HUES6 (cell line): ENCODE data around the gene EFHD2.
"Not testable (repeated sequence)": the region's sequence is repeated elsewhere in the genome, so short reads cannot be mapped to it uniquely, and the experiment has no call there.

Experiments used
- H3K27ac ChIP-seq: 2 replicates; pipeline ENCODE4 v1.7.0; 2013; ENCODE audit warnings: low read depth, mild to moderate bottlenecking, low read length, inconsistent platforms
- H3K27me3 ChIP-seq: 2 replicates; pipeline ENCODE4 v1.6.1; 2013; ENCODE audit warnings: low read length; ENCODE audit not compliant: control insufficient read depth, insufficient read depth
- H3K36me3 ChIP-seq: 2 replicates; pipeline ENCODE4 v1.6.1; 2013; ENCODE audit warnings: low read length; ENCODE audit not compliant: control insufficient read depth, insufficient read depth
- H3K4me1 ChIP-seq: 2 replicates; pipeline ENCODE4 v1.6.1; 2013; ENCODE audit warnings: low read length; ENCODE audit not compliant: control insufficient read depth, insufficient read depth
- H3K4me3 ChIP-seq: 2 replicates; pipeline ENCODE4 v1.5.1; 2013; ENCODE audit warnings: low read depth, low read length
- H3K9ac ChIP-seq: one replicate; pipeline ENCODE4 v1.6.1; 2013; ENCODE audit warnings: mild to moderate bottlenecking, low read length
- H3K9me3 ChIP-seq: 2 replicates; pipeline ENCODE4 v1.6.1; 2013; ENCODE audit warnings: low read depth, low read length; ENCODE audit not compliant: control insufficient read depth, insufficient read depth

EFHD2 gene

GRCh38 chr1:15469361-15469760 lies 59.7 kb downstream of the EFHD2 start:
- Histone ChIP-seq H3K27ac (no peak overlapping the region), H3K4me1 (no peaks in the 10 kb centered on the region), H3K27me3 (no peaks in the 10 kb centered on the region), H3K4me3 (no peak overlapping the region), H3K36me3 (no peaks in the 10 kb centered on the region), H3K9ac (no peak overlapping the region), H3K9me3 (no peaks in the 10 kb centered on the region)

GRCh38 chr1:15469821-15470448 lies 60.2 kb downstream of the EFHD2 start:
- H3K9ac ChIP-seq, H3K27ac ChIP-seq, H3K4me3 ChIP-seq, H3K9me3 ChIP-seq, H3K4me1 ChIP-seq, H3K27me3 ChIP-seq, H3K36me3 ChIP-seq: not testable (repeated sequence)

- H3K4me3 ChIP-seq, H3K27ac ChIP-seq, H3K36me3 ChIP-seq, H3K4me1 ChIP-seq, H3K9ac ChIP-seq, H3K9me3 ChIP-seq, H3K27me3 ChIP-seq: not testable (repeated sequence)
Measured at GRCh38 chr1:15471067-15471466, 61.4 kb downstream of the EFHD2 start.

GRCh38 chr1:15471723-15472122 lies 62.0 kb downstream of the EFHD2 start:
- not testable (repeated sequence) for H3K9ac ChIP-seq, H3K36me3 ChIP-seq, H3K27me3 ChIP-seq, H3K4me1 ChIP-seq, H3K9me3 ChIP-seq, H3K4me3 ChIP-seq, H3K27ac ChIP-seq

GRCh38 chr1:15472587-15472986 lies 62.9 kb downstream of the EFHD2 start:
- Histone ChIP-seq H3K9me3 (no peaks in the 10 kb centered on the region), H3K36me3 (no peaks in the 10 kb centered on the region), H3K9ac (no peak overlapping the region)

GRCh38 chr1:15475752-15476314 lies 66.1 kb downstream of the EFHD2 start, which contains the start of gene CELA2B:
Gene CELA2B (plus strand): TSS chr1:15476104. CDS start chr1:15476126, 22 bp downstream.
- Histone ChIP-seq H3K27me3 (no peaks in the 10 kb centered on the region), H3K9ac (no peak within 1 kb of the TSS), H3K9me3 (no peaks in the 10 kb centered on the region), H3K4me1 (no peaks in the 10 kb centered on the region), H3K36me3 (no peaks in the 10 kb centered on the region), H3K27ac (no peak within 1 kb of the TSS), H3K4me3 (no peak within 1 kb of the TSS)

More at GRCh38 chr1:15472587-15472986, 62.9 kb downstream of the EFHD2 start:
- Histone ChIP-seq H3K27ac (no peak overlapping the region), H3K4me1 (no peaks in the 10 kb centered on the region), H3K27me3 (no peaks in the 10 kb centered on the region), H3K4me3 (no peak overlapping the region)

- H3K9me3 ChIP-seq: no peaks in the 10 kb centered on the region
- no peaks in the 10 kb centered on the region for H3K27me3 ChIP-seq
- H3K9ac ChIP-seq: no peak overlapping the region
- H3K27ac ChIP-seq: no peak overlapping the region
- no peaks in the 10 kb centered on the region for H3K36me3 ChIP-seq
- H3K4me1 ChIP-seq: no peaks in the 10 kb centered on the region
- no peak overlapping the region for H3K4me3 ChIP-seq
Measured at GRCh38 chr1:15476927-15477326, 67.2 kb downstream of the EFHD2 start.

GRCh38 chr1:15477646-15478212 lies 68.0 kb downstream of the EFHD2 start:
- Histone ChIP-seq H3K4me1 (no peaks in the 10 kb centered on the region), H3K9me3 (no peaks in the 10 kb centered on the region), H3K27ac (no peak overlapping the region), H3K9ac (no peak overlapping the region), H3K4me3 (no peak overlapping the region), H3K27me3 (no peaks in the 10 kb centered on the region), H3K36me3 (no peaks in the 10 kb centered on the region)
